ENCODE results near the gene CHTOP. TPM values are rescaled to one million over a fixed set of nuclear protein-coding genes. Genes with fewer than 3 reads are reported as not detected.

The CHTOP gene
- total and polyA plus RNA-seq, 2 experiments from 2014 or later = 73.4 to 97.8 TPM

DNA sequence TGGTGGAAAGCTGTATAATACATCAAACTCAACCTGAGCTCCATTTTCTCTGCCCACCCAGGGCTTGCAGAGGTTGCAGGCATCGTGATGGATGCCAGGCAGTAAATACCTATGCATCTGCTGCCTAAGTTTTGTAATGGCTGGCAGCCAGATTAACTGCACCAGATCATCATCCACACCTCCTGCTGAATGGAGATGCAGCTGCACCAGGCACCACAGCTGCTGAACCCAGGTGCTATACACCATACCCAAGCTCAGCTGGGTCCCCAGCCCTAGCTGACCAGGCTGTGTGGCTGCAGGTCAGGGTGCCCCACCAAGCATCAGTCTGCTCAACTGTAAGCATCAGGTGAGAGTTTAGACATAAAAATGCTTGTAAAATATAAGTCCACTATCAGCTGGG lies 17.9 kb downstream of the CHTOP start:
- H3F3A ChIP-seq (replicated peaks; ENCODE audit: low read depth) = peaks cover 7% of the 10 kb centered on the region
- no peak overlapping the region for H3K4me2 ChIP-seq
- DNase-seq (ENCODE audit: low spot score) = no peak
- H3K27me3 ChIP-seq (ENCODE audit: insufficient read depth) = no peaks in the 10 kb centered on the region
- H2AFZ ChIP-seq = no peak overlapping the region
- Mint-ChIP-seq H3K9me3 (no peaks in the 10 kb centered on the region), H3K4me3 (no peak overlapping the region), H3K36me3 (ENCODE audit: low read depth) (no peaks in the 10 kb centered on the region), H3K27ac (no peak overlapping the region), H3K27me3 (ENCODE audit: insufficient read depth, low read depth, poor library complexity) (peaks cover 15% of the 10 kb centered on the region), H3K4me1 (peaks cover 3% of the 10 kb centered on the region)
- H3K9me2 ChIP-seq (ENCODE audit: insufficient read depth) = no peaks in the 10 kb centered on the region
- TF ChIP-seq, protein P1, sequence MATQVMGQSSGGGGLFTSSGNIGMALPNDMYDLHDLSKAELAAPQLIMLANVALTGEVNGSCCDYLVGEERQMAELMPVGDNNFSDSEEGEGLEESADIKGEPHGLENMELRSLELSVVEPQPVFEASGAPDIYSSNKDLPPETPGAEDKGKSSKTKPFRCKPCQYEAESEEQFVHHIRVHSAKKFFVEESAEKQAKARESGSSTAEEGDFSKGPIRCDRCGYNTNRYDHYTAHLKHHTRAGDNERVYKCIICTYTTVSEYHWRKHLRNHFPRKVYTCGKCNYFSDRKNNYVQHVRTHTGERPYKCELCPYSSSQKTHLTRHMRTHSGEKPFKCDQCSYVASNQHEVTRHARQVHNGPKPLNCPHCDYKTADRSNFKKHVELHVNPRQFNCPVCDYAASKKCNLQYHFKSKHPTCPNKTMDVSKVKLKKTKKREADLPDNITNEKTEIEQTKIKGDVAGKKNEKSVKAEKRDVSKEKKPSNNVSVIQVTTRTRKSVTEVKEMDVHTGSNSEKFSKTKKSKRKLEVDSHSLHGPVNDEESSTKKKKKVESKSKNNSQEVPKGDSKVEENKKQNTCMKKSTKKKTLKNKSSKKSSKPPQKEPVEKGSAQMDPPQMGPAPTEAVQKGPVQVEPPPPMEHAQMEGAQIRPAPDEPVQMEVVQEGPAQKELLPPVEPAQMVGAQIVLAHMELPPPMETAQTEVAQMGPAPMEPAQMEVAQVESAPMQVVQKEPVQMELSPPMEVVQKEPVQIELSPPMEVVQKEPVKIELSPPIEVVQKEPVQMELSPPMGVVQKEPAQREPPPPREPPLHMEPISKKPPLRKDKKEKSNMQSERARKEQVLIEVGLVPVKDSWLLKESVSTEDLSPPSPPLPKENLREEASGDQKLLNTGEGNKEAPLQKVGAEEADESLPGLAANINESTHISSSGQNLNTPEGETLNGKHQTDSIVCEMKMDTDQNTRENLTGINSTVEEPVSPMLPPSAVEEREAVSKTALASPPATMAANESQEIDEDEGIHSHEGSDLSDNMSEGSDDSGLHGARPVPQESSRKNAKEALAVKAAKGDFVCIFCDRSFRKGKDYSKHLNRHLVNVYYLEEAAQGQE (IDR thresholded peaks at IDR 0.05; ENCODE audit: unreplicated experiment) = no peak
- TF ChIP-seq, protein P2, sequence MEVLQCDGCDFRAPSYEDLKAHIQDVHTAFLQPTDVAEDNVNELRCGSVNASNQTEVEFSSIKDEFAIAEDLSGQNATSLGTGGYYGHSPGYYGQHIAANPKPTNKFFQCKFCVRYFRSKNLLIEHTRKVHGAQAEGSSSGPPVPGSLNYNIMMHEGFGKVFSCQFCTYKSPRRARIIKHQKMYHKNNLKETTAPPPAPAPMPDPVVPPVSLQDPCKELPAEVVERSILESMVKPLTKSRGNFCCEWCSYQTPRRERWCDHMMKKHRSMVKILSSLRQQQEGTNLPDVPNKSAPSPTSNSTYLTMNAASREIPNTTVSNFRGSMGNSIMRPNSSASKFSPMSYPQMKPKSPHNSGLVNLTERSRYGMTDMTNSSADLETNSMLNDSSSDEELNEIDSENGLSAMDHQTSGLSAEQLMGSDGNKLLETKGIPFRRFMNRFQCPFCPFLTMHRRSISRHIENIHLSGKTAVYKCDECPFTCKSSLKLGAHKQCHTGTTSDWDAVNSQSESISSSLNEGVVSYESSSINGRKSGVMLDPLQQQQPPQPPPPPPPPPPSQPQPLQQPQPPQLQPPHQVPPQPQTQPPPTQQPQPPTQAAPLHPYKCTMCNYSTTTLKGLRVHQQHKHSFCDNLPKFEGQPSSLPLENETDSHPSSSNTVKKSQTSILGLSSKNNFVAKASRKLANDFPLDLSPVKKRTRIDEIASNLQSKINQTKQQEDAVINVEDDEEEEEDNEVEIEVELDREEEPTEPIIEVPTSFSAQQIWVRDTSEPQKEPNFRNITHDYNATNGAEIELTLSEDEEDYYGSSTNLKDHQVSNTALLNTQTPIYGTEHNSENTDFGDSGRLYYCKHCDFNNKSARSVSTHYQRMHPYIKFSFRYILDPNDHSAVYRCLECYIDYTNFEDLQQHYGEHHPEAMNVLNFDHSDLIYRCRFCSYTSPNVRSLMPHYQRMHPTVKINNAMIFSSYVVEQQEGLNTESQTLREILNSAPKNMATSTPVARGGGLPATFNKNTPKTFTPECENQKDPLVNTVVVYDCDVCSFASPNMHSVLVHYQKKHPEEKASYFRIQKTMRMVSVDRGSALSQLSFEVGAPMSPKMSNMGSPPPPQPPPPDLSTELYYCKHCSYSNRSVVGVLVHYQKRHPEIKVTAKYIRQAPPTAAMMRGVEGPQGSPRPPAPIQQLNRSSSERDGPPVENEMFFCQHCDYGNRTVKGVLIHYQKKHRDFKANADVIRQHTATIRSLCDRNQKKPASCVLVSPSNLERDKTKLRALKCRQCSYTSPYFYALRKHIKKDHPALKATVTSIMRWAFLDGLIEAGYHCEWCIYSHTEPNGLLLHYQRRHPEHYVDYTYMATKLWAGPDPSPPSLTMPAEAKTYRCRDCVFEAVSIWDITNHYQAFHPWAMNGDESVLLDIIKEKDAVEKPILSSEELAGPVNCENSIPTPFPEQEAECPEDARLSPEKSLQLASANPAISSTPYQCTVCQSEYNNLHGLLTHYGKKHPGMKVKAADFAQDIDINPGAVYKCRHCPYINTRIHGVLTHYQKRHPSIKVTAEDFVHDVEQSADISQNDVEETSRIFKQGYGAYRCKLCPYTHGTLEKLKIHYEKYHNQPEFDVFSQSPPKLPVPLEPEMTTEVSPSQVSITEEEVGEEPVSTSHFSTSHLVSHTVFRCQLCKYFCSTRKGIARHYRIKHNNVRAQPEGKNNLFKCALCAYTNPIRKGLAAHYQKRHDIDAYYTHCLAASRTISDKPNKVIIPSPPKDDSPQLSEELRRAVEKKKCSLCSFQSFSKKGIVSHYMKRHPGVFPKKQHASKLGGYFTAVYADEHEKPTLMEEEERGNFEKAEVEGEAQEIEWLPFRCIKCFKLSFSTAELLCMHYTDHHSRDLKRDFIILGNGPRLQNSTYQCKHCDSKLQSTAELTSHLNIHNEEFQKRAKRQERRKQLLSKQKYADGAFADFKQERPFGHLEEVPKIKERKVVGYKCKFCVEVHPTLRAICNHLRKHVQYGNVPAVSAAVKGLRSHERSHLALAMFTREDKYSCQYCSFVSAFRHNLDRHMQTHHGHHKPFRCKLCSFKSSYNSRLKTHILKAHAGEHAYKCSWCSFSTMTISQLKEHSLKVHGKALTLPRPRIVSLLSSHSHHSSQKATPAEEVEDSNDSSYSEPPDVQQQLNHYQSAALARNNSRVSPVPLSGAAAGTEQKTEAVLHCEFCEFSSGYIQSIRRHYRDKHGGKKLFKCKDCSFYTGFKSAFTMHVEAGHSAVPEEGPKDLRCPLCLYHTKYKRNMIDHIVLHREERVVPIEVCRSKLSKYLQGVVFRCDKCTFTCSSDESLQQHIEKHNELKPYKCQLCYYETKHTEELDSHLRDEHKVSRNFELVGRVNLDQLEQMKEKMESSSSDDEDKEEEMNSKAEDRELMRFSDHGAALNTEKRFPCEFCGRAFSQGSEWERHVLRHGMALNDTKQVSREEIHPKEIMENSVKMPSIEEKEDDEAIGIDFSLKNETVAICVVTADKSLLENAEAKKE (CRISPR knock-in tag; IDR thresholded peaks at IDR 0.05) = no peak
- TF ChIP-seq STAT1 (IDR thresholded peaks at IDR 0.05; ENCODE audit: unreplicated experiment) (no peak), NANOG (IDR thresholded peaks at IDR 0.05; ENCODE audit: borderline replicate concordance) (no peak), EZH2phosphoT487 (IDR thresholded peaks at IDR 0.05; ENCODE audit: unreplicated experiment) (no peak), EZH2 (IDR thresholded peaks at IDR 0.05; ENCODE audit: low read depth, unreplicated experiment) (no peak), CREB1 (CRISPR knock-in tag; IDR thresholded peaks at IDR 0.05; ENCODE audit: low read depth) (no peak), ZNF114 (CRISPR knock-in tag; IDR thresholded peaks at IDR 0.05) (no peak), POLR2AphosphoS5 (IDR thresholded peaks at IDR 0.05; ENCODE audit: low read depth) (no peak)
- TF ChIP-seq, protein P3, sequence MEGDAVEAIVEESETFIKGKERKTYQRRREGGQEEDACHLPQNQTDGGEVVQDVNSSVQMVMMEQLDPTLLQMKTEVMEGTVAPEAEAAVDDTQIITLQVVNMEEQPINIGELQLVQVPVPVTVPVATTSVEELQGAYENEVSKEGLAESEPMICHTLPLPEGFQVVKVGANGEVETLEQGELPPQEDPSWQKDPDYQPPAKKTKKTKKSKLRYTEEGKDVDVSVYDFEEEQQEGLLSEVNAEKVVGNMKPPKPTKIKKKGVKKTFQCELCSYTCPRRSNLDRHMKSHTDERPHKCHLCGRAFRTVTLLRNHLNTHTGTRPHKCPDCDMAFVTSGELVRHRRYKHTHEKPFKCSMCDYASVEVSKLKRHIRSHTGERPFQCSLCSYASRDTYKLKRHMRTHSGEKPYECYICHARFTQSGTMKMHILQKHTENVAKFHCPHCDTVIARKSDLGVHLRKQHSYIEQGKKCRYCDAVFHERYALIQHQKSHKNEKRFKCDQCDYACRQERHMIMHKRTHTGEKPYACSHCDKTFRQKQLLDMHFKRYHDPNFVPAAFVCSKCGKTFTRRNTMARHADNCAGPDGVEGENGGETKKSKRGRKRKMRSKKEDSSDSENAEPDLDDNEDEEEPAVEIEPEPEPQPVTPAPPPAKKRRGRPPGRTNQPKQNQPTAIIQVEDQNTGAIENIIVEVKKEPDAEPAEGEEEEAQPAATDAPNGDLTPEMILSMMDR (conservative IDR thresholded peaks at IDR 0.05; ENCODE audit: low read depth in 2 of 2) = no peak
- TF ChIP-seq, protein P4, sequence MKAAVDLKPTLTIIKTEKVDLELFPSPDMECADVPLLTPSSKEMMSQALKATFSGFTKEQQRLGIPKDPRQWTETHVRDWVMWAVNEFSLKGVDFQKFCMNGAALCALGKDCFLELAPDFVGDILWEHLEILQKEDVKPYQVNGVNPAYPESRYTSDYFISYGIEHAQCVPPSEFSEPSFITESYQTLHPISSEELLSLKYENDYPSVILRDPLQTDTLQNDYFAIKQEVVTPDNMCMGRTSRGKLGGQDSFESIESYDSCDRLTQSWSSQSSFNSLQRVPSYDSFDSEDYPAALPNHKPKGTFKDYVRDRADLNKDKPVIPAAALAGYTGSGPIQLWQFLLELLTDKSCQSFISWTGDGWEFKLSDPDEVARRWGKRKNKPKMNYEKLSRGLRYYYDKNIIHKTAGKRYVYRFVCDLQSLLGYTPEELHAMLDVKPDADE (IDR thresholded peaks at IDR 0.05) = no peak
- no peaks in the 10 kb centered on the region for H3K36me3 ChIP-seq (ENCODE audit: insufficient read depth)
- 0 out of 2 replicates have a peak, but pooled peaks cover 3% of the 10 kb centered on the region for H4K20me1 ChIP-seq (replicated peaks; ENCODE audit: insufficient read depth)
- no peak overlapping the region for H3K4me3 ChIP-seq
- no peaks in the 10 kb centered on the region for H3K79me2 ChIP-seq (replicated peaks; ENCODE audit: insufficient read depth)
- no peaks in the 10 kb centered on the region for H3K4me1 ChIP-seq (ENCODE audit: insufficient read depth)
- ATAC-seq = no peak
- H3K27ac ChIP-seq (ENCODE audit: low read depth) = no peak overlapping the region
